GM18907 (cell line): ENCODE data around the gene KIF1A.

Experiments used
- ATAC-seq: cut with Tn5 transposase; IDR thresholded peaks from one replicate; pipeline ENCODE4 v1.9.1; 2021; ENCODE audit warnings: mild to moderate bottlenecking, moderate library complexity; ENCODE audit not compliant: unreplicated experiment

The KIF1A gene

GRCh38 chr2:240768216-240768615, 51.8 kb downstream of the KIF1A start:
- ATAC-seq, result no peak

GRCh38 chr2:240767341-240767740, 52.7 kb downstream of the KIF1A start:
- no peak for ATAC-seq

GRCh38 chr2:240766072-240766471, 53.9 kb downstream of the KIF1A start:
- no peak for ATAC-seq

- no peak for ATAC-seq
Observed at GRCh38 chr2:240765007-240765406, 55.0 kb downstream of the KIF1A start.

- ATAC-seq, result no peak
Observed at GRCh38 chr2:240764605-240765004, 55.4 kb downstream of the KIF1A start.

GRCh38 chr2:240762971-240763370, 57.0 kb downstream of the KIF1A start:
- ATAC-seq, result no peak

- ATAC-seq, result no peak
Observed at GRCh38 chr2:240762249-240762648, 57.8 kb downstream of the KIF1A start.

GRCh38 chr2:240760576-240761246, 59.3 kb downstream of the KIF1A start:
- no peak for ATAC-seq

- no peak for ATAC-seq
Observed at GRCh38 chr2:240760121-240760520, 59.9 kb downstream of the KIF1A start.

GRCh38 chr2:240759459-240759858, 60.6 kb downstream of the KIF1A start:
- ATAC-seq, result no peak

- no peak for ATAC-seq
Observed at GRCh38 chr2:240757086-240757614, 62.9 kb downstream of the KIF1A start.

GRCh38 chr2:240752209-240752608, 67.8 kb downstream of the KIF1A start:
- no peak for ATAC-seq

- ATAC-seq, result no peak
Observed at GRCh38 chr2:240750409-240750808, 69.6 kb downstream of the KIF1A start.

GRCh38 chr2:240749516-240749915, 70.5 kb downstream of the KIF1A start:
- ATAC-seq, result no peak

- no peak for ATAC-seq
Observed at GRCh38 chr2:240747256-240747655, 72.8 kb downstream of the KIF1A start.

GRCh38 chr2:240746671-240747070, 73.3 kb downstream of the KIF1A start:
- ATAC-seq, result no peak

- ATAC-seq, result no peak
Observed at GRCh38 chr2:240745962-240746361, 74.1 kb downstream of the KIF1A start.

- no peak for ATAC-seq
Observed at GRCh38 chr2:240745456-240745855, 74.6 kb downstream of the KIF1A start.

GRCh38 chr2:240742602-240743095, 77.4 kb downstream of the KIF1A start:
- ATAC-seq, result no peak

- no peak for ATAC-seq
Observed at GRCh38 chr2:240741091-240741490, 78.9 kb downstream of the KIF1A start.

- ATAC-seq, result no peak
Observed at GRCh38 chr2:240739797-240740196, 80.2 kb downstream of the KIF1A start.

- no peak for ATAC-seq
Observed at GRCh38 chr2:240737958-240738357, 82.1 kb downstream of the KIF1A start.

GRCh38 chr2:240737512-240737911, 82.5 kb downstream of the KIF1A start:
- no peak for ATAC-seq
